Measurements from ENCODE around the gene RUSC1. TPM values are rescaled to one million over a fixed set of nuclear protein-coding genes. Genes with fewer than 3 reads are reported as not detected.
A peak's percentile ranks its signal among the peaks of the same experiment; 100 is the strongest.

RUSC1 gene
- total RNA-seq, 4 donors from 2014 or later, result 35.8 to 52.0 (median 40.1) TPM

GRCh38 chr1:155321639-155322503 is 1.2 kb downstream of the RUSC1 start:
- Histone ChIP-seq H3K36me3 (peaks cover 0 to 41% (median 11%) of the 10 kb centered on the region in 3 donors), H3K9me3 (no peaks in the 10 kb centered on the region), H3K27ac (peak overlapping the region; percentile 20 to 99 (median 97)), H3K27me3 (no peaks in the 10 kb centered on the region), H3K4me3 (peak overlapping the region; percentile 61 to 95 (median 80)), H3K4me1 (peaks cover 35 to 52% (median 36%) of the 10 kb centered on the region in 3 donors)
- WGBS, 2 donors, result 39 to 61% methylated on average over 6 to 9 of the region's 27 CpGs
- TF ChIP-seq CTCF (IDR thresholded peaks at IDR 0.05), result no peak
- no peak for TF ChIP-seq POLR2A (IDR thresholded peaks at IDR 0.05)
- no peak for DNase-seq
- intact Hi-C loops (cut with DNase I), result no loop called here

- H3K36me3 ChIP-seq, result peaks cover 0 to 41% (median 11%) of the 10 kb centered on the region in 3 donors
- TF ChIP-seq POLR2A (IDR thresholded peaks at IDR 0.05), result no peak
- TF ChIP-seq CTCF (IDR thresholded peaks at IDR 0.05), result no peak
- H3K4me3 ChIP-seq, result peak overlapping the region; percentile 61 to 95 (median 80)
- H3K9me3 ChIP-seq, result no peaks in the 10 kb centered on the region
- DNase-seq, result no peak
- intact Hi-C loops (cut with DNase I), result no loop called here
- WGBS, 2 donors, result 1 to 2% methylated on average over 15 to 19 of the region's 28 CpGs
- H3K4me1 ChIP-seq, result peaks cover 35 to 54% (median 36%) of the 10 kb centered on the region in 3 donors
- H3K27ac ChIP-seq, result peak overlapping the region; percentile 96 to 99 (median 98)
- H3K27me3 ChIP-seq, result no peaks in the 10 kb centered on the region
Observed at GRCh38 chr1:155322571-155322952, 1.9 kb downstream of the RUSC1 start.

- Histone ChIP-seq H3K9me3 (no peaks in the 10 kb centered on the region), H3K4me1 (peaks cover 35 to 58% (median 36%) of the 10 kb centered on the region in 3 donors), H3K36me3 (peaks cover 0 to 41% (median 11%) of the 10 kb centered on the region in 3 donors), H3K4me3 (peak overlapping the region; percentile 61 to 95 (median 80)), H3K27me3 (no peaks in the 10 kb centered on the region), H3K27ac (peak overlapping the region; percentile 96 to 99 (median 98))
- no peak for DNase-seq
- WGBS, 2 donors, result 0% methylated on average over 9 to 13 of the region's 58 CpGs
- intact Hi-C loops (cut with DNase I), result no loop called here
- TF ChIP-seq CTCF (IDR thresholded peaks at IDR 0.05) (peak; percentile 90 to 99 (median 96)), POLR2A (IDR thresholded peaks at IDR 0.05) (peak in 1 of 4 donors; percentile 31)
Observed at GRCh38 chr1:155322953-155323728, 2.4 kb downstream of the RUSC1 start.

- H3K27ac ChIP-seq, result peak overlapping the region; percentile 96 to 99 (median 98)
- intact Hi-C loops (cut with DNase I), result no loop called here
- peak overlapping the region; percentile 61 to 95 (median 80) for H3K4me3 ChIP-seq
- H3K36me3 ChIP-seq, result peaks cover 0 to 41% (median 7%) of the 10 kb centered on the region in 3 donors
- H3K27me3 ChIP-seq, result no peaks in the 10 kb centered on the region
- WGBS, 2 donors, result 0% methylated on average over 9 of the region's 29 CpGs
- peak; percentile 69 for DNase-seq
- no peak for TF ChIP-seq POLR2A (IDR thresholded peaks at IDR 0.05)
- TF ChIP-seq CTCF (IDR thresholded peaks at IDR 0.05), result no peak
- H3K9me3 ChIP-seq, result no peaks in the 10 kb centered on the region
- H3K4me1 ChIP-seq, result peaks cover 35 to 58% (median 36%) of the 10 kb centered on the region in 3 donors
Observed at GRCh38 chr1:155323729-155324036, 3.0 kb downstream of the RUSC1 start.

Data from esophagus squamous epithelium (tissue), 5 donors.